ENCODE measurements around the gene DDC.

GRCh38 chr7:50466815-50467585 lies 98.2 kb downstream of the DDC start:
- TF ChIP-seq, protein P1, sequence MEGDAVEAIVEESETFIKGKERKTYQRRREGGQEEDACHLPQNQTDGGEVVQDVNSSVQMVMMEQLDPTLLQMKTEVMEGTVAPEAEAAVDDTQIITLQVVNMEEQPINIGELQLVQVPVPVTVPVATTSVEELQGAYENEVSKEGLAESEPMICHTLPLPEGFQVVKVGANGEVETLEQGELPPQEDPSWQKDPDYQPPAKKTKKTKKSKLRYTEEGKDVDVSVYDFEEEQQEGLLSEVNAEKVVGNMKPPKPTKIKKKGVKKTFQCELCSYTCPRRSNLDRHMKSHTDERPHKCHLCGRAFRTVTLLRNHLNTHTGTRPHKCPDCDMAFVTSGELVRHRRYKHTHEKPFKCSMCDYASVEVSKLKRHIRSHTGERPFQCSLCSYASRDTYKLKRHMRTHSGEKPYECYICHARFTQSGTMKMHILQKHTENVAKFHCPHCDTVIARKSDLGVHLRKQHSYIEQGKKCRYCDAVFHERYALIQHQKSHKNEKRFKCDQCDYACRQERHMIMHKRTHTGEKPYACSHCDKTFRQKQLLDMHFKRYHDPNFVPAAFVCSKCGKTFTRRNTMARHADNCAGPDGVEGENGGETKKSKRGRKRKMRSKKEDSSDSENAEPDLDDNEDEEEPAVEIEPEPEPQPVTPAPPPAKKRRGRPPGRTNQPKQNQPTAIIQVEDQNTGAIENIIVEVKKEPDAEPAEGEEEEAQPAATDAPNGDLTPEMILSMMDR (IDR thresholded peaks at IDR 0.05 in 2 of 3, conservative IDR thresholded peaks at IDR 0.05 in 1 of 3; ENCODE audit: borderline replicate concordance in 1 of 3, insufficient read depth in 1 of 3, low read depth in 2 of 3, low read length in 2 of 3), result no peak
- TF ChIP-seq POLR2AphosphoS5 (IDR thresholded peaks at IDR 0.05; ENCODE audit: low read depth, low read length), result no peak
- TF ChIP-seq POLR2A (IDR thresholded peaks at IDR 0.05; ENCODE audit: borderline replicate concordance, extremely low read depth, insufficient read depth, insufficient read length), result no peak
- no peak for TF ChIP-seq RAD21 (IDR thresholded peaks at IDR 0.05; ENCODE audit: low read depth)
- TF ChIP-seq JUND (IDR thresholded peaks at IDR 0.05), result no peak
- no peak for TF ChIP-seq ZFX (IDR thresholded peaks at IDR 0.05)
- TF ChIP-seq EGR1 (IDR thresholded peaks at IDR 0.05; ENCODE audit: low read depth), result no peak
- no peak for TF ChIP-seq SIN3A (IDR thresholded peaks at IDR 0.05; ENCODE audit: low read depth)
- TF ChIP-seq, protein P2, sequence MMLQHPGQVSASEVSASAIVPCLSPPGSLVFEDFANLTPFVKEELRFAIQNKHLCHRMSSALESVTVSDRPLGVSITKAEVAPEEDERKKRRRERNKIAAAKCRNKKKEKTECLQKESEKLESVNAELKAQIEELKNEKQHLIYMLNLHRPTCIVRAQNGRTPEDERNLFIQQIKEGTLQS (IDR thresholded peaks at IDR 0.05), result no peak
- TF ChIP-seq, protein P3, sequence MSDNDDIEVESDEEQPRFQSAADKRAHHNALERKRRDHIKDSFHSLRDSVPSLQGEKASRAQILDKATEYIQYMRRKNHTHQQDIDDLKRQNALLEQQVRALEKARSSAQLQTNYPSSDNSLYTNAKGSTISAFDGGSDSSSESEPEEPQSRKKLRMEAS (IDR thresholded peaks at IDR 0.05), result no peak

All from HCT116 (cell line).